ENCODE results near the gene TMEM37. TPM values are rescaled to one million over a fixed set of nuclear protein-coding genes. Genes with fewer than 3 reads are reported as not detected.

Gene TMEM37
- total RNA-seq, 4 donors from 2014 or later = 3.7 to 15.3 (median 8.8) TPM

GRCh38 chr2:119408221-119408619 lies 23.4 kb upstream of the TMEM37 start:
- Histone ChIP-seq H3K27ac (no peak overlapping the region), H3K36me3 (no peaks in the 10 kb centered on the region), H3K4me1 (peaks cover 0 to under 1% (median 0%) of the 10 kb centered on the region in 4 donors), H3K27me3 (no peaks in the 10 kb centered on the region), H3K9me3 (peaks cover 0 to 8% (median 0%) of the 10 kb centered on the region in 4 donors), H3K4me3 (no peak overlapping the region)
- TF ChIP-seq CTCF (IDR thresholded peaks at IDR 0.05) (no peak), POLR2A (IDR thresholded peaks at IDR 0.05) (no peak), EP300 (IDR thresholded peaks at IDR 0.05) (no peak)
- no peak for DNase-seq (ENCODE audit: low spot score in 2 of 2)
- 64 to 66% methylated on average over 5 of the region's 5 CpGs for WGBS, 2 donors

- Histone ChIP-seq H3K36me3 (no peaks in the 10 kb centered on the region), H3K4me1 (no peaks in the 10 kb centered on the region), H3K27me3 (no peaks in the 10 kb centered on the region), H3K9me3 (peaks cover 0 to 8% (median 0%) of the 10 kb centered on the region in 4 donors), H3K4me3 (no peak overlapping the region), H3K27ac (no peak overlapping the region)
- DNase-seq (ENCODE audit: low spot score in 2 of 2) = no peak
- TF ChIP-seq CTCF (IDR thresholded peaks at IDR 0.05) (no peak), POLR2A (IDR thresholded peaks at IDR 0.05) (no peak), EP300 (IDR thresholded peaks at IDR 0.05) (no peak)
- WGBS, 2 donors = 67 to 73% methylated on average over 4 of the region's 4 CpGs
These were observed 22.1 kb upstream of the TMEM37 start for GRCh38 chr2:119409506-119409905.

- no peak for DNase-seq (ENCODE audit: low spot score in 2 of 2)
- Histone ChIP-seq H3K4me1 (no peaks in the 10 kb centered on the region), H3K4me3 (no peak overlapping the region), H3K27ac (no peak overlapping the region), H3K9me3 (no peaks in the 10 kb centered on the region), H3K36me3 (no peaks in the 10 kb centered on the region), H3K27me3 (no peaks in the 10 kb centered on the region)
- 74 to 85% methylated on average over 3 of the region's 3 CpGs for WGBS, 2 donors
- TF ChIP-seq EP300 (IDR thresholded peaks at IDR 0.05) (no peak), CTCF (IDR thresholded peaks at IDR 0.05) (no peak), POLR2A (IDR thresholded peaks at IDR 0.05) (no peak)
These were observed 16.8 kb upstream of the TMEM37 start for GRCh38 chr2:119414894-119415293.

GRCh38 chr2:119415630-119416029 lies 16.0 kb upstream of the TMEM37 start:
- WGBS, 2 donors = 79 to 88% methylated on average over 1 of the region's 1 CpG
- no peaks in the 10 kb centered on the region for H3K36me3 ChIP-seq
- no peaks in the 10 kb centered on the region for H3K9me3 ChIP-seq
- no peak overlapping the region for H3K27ac ChIP-seq
- no peak for DNase-seq (ENCODE audit: low spot score in 2 of 2)
- no peak overlapping the region for H3K4me3 ChIP-seq
- TF ChIP-seq EP300 (IDR thresholded peaks at IDR 0.05) (no peak), CTCF (IDR thresholded peaks at IDR 0.05) (no peak), POLR2A (IDR thresholded peaks at IDR 0.05) (no peak)
- H3K27me3 ChIP-seq = no peaks in the 10 kb centered on the region
- no peaks in the 10 kb centered on the region for H3K4me1 ChIP-seq

GRCh38 chr2:119416299-119416923 lies 15.2 kb upstream of the TMEM37 start:
- 79 to 96% methylated on average over 4 of the region's 4 CpGs for WGBS, 2 donors
- TF ChIP-seq CTCF (IDR thresholded peaks at IDR 0.05) (no peak), EP300 (IDR thresholded peaks at IDR 0.05) (no peak), POLR2A (IDR thresholded peaks at IDR 0.05) (no peak)

More at GRCh38 chr2:119416299-119416923, 15.2 kb upstream of the TMEM37 start:
- no peak for DNase-seq (ENCODE audit: low spot score in 2 of 2)
- Histone ChIP-seq H3K4me1 (no peaks in the 10 kb centered on the region), H3K4me3 (no peak overlapping the region), H3K36me3 (no peaks in the 10 kb centered on the region), H3K9me3 (peaks cover 0 to 4% (median 0%) of the 10 kb centered on the region in 4 donors), H3K27ac (no peak overlapping the region), H3K27me3 (no peaks in the 10 kb centered on the region)

Data from tibial nerve (tissue), 4 donors.